Neuron (in vitro differentiated cells): ENCODE measurements around the gene TIMM10.

Experiments
- H2AFZ ChIP-seq: one replicate; pipeline ENCODE4 v1.6.1; 2013; ENCODE audit warnings: low read depth, mild to moderate bottlenecking, inconsistent platforms, low read length, moderate library complexity
- H3K27me3 ChIP-seq: one replicate; pipeline ENCODE4 v1.6.1; 2013; ENCODE audit warnings: low read length; ENCODE audit not compliant: insufficient read depth
- H3K36me3 ChIP-seq: one replicate; pipeline ENCODE4 v1.6.1; 2013; ENCODE audit warnings: low read length; ENCODE audit not compliant: insufficient read depth
- H3K4me1 ChIP-seq: one replicate; pipeline ENCODE4 v1.6.1; 2013; ENCODE audit warnings: low read length; ENCODE audit not compliant: insufficient read depth
- H3K4me3 ChIP-seq: 2 replicates; pipeline ENCODE4 v1.5.1; 2013; ENCODE audit warnings: mild to moderate bottlenecking, low read length, moderate library complexity
- H3K9me3 ChIP-seq: one replicate; pipeline ENCODE4 v1.6.1; 2013; ENCODE audit warnings: low read length

TIMM10 gene, protein sequence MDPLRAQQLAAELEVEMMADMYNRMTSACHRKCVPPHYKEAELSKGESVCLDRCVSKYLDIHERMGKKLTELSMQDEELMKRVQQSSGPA

DNA sequence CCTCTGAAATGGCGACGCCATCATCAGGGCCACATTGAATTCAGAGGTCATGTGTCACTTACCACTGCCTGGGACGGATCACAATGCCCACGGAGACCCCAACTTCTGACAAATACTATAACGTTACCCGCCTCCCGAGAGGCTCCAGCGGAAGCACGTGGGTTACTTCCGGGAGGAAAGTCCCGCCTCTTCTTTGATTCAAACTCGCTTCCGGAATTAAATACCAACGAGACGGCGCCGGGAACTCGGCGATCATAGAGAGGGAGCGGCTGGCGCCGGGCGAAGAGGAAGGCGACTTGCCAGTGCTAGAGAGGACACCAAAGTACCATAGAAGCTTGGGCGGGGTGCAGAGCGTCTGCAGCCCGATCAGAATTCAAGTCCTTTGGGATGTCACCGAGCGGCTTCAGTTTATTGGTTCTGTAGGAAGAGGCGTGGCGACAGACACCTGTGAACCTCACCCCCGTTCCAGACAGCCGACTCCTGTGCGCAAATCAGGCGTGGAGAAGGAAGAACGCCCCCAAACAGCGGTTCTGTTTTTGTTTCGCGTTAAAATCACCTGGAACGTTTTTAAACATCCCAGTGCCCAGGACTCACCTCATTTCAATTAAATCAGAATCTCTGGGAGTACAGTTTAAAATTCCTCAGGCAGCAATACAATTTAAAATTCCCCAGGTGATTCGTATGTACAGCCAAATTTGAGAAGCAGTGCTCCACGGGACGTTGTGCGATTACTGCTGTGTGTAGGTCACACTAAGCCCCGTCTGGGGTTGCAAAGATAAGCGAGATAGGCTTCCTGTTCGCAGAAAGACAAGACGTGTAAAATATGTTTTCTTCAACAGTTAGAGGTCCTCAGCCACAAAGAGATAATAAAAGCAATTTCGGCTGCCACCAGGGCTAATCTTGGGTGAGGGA, at the start of gene TIMM10:
Gene TIMM10 (minus strand): TSS at position 159 of the 912 bp plus-strand sequence. CDS start 565 bp downstream, outside the sequence.
- Histone ChIP-seq H2AFZ (peak within 1 kb of the TSS; percentile 80), H3K27me3 (no peaks in the 10 kb centered on the region), H3K4me1 (peaks cover 20% of the 10 kb centered on the region), H3K4me3 (peak within 1 kb of the TSS; percentile 80), H3K36me3 (peaks cover 5% of the 10 kb centered on the region), H3K9me3 (no peaks in the 10 kb centered on the region)

DNA sequence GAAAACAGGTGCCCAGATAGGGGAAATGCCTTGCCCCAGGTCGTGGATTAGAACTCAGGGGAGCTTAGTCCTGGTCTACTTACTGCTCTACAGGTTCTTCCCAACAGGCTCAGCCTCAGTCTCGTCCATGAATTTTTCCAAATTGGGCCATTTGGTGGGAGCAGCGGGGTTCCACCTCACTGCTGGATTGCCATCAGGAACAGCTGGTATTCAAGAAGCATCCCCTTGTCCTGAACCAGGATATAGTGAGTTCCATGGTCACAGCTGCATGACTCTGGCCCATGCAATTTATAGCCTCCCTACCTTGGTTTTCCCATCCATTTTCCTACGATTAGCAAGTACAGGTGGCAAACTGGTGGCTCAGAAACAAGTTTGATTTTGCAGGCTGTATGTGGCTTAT, 43.5 kb upstream of the TIMM10 start:
- Histone ChIP-seq H3K36me3 (no peaks in the 10 kb centered on the region), H3K9me3 (no peaks in the 10 kb centered on the region)

DNA sequence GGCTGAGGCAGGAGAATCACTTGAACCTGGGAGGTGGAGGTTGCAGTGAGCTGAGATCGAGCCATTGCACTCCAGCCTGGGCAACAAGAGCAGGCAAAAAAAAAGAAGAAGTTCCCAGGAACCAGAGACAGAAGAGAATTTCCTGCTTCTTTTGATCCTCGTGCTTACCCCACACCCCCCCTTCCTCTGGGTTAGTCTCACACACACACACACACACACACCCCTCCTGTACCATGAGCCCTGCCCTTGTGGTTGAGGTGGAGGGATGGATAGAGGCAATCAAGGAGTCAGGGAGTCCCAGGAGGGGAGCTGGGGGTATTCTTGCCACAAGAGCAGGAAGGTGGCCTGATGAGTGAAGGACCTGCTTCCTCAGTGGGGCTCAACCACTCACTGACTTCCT, 41.1 kb upstream of the TIMM10 start:
- H3K4me1 ChIP-seq: peaks cover 27% of the 10 kb centered on the region
- H3K4me3 ChIP-seq: no peak overlapping the region
- H3K9me3 ChIP-seq: no peaks in the 10 kb centered on the region
- no peaks in the 10 kb centered on the region for H3K36me3 ChIP-seq
- H2AFZ ChIP-seq: no peak overlapping the region
- H3K27me3 ChIP-seq: no peaks in the 10 kb centered on the region

More for the DNA sequence above, 43.5 kb upstream of the TIMM10 start:
- Histone ChIP-seq H3K27me3 (no peaks in the 10 kb centered on the region), H3K4me3 (no peak overlapping the region), H2AFZ (no peak overlapping the region), H3K4me1 (peaks cover 16% of the 10 kb centered on the region)

DNA sequence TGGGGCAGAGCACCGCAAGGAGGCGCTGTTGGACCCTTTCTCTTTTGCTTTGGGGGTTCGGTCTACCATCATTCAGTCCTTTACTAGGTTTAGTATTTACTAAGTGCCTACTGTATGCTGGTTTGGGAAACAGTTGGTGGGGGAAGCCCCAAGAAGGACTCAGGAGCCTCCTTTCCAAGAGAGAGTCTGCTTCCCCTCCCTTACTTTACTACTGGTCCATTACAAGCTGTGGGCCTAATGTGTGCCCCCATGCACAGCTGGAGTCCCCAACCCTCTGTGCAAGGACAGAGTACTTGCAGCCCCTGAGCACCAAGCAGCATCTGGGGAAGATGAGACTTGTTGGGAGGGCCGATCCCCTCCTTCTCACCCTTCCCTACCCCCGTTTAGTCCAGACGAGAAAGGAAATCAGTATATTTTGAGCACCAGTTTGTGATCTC, 37.8 kb upstream of the TIMM10 start:
- Histone ChIP-seq H3K4me3 (peak overlapping the region; percentile 72), H2AFZ (peak overlapping the region; percentile 84), H3K9me3 (no peaks in the 10 kb centered on the region), H3K27me3 (no peaks in the 10 kb centered on the region), H3K36me3 (no peaks in the 10 kb centered on the region), H3K4me1 (peaks cover 30% of the 10 kb centered on the region)

DNA sequence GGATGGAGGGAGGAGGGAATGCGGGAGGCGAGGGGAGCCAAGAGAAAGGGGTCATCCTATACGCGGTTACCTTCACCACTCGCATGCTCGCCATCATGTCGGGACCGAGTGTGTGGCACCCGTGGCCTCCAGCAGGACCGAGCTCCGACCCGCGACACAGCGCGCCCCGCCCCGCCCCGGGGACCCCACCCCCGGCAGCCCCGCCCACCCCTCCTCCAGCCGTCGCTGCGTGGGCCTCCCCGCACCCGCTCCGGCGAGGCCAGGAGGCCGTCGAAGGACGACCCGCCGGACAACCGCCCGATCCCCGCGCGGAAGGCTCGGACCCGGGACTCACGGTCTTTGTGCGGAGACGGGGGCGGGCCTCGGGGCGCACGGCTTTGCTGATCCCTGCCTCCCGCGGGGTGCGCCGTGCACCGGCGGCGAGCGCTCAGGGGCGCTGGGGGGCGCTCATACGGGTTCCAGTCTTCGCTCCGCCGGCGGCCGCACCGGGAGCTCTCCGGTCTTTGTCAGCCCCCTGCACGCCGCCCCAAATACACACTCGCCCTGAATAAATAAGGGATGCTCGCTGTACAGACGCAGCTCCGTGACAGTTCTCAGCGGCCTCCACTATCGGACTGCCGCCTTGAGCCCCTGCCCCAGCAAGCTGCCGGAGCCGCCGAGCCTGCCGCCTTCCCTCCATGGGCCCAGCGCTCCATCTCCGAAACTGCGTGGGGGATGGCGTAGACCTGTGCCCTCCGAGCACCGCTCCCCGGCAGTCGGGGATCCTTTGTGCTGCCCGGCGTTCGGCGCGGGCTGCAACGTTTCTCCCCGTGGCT, 37.2 kb upstream of the TIMM10 start, which contains the start of gene UBE2L6:
Gene UBE2L6 (minus strand): TSS at position 158 of the 815 bp plus-strand sequence. CDS start 61 bp downstream, at position 97.
- H3K36me3 ChIP-seq: no peaks in the 10 kb centered on the region
- no peaks in the 10 kb centered on the region for H3K27me3 ChIP-seq
- peak within 1 kb of the TSS; percentile 84 for H2AFZ ChIP-seq
- no peaks in the 10 kb centered on the region for H3K9me3 ChIP-seq
- peaks cover 29% of the 10 kb centered on the region for H3K4me1 ChIP-seq
- peak within 1 kb of the TSS; percentile 72 for H3K4me3 ChIP-seq

DNA sequence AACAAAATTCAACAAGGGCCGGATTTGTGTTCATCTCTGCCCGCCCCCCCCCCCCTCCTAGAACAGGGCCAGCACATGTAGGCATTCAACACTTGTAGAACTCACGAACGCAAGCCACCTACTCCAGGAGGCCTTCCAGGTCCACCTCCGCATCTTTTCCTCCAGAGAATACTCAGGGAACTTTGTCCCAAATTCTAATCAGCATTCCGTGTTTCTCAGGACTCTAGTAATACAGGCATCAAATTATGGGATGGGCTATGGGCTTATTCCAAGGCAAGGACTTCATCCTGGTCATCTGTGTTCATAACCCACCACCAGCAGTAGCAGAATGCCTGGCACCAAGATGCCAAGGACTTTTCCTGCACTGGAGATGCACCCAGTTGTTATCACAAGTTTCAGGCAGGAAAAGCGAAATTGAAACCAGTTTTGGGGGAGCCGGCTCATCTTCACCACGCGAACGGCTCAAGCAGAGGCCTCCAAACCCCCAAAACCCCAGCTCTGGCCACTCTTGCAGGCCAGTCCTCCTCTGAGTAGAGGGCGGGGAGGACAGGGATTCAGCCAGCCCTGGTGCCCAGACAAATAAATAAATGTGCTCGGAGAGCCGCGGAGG, 36.5 kb upstream of the TIMM10 start:
- peak overlapping the region; percentile 72 for H3K4me3 ChIP-seq
- H2AFZ ChIP-seq: peak overlapping the region; percentile 58
- peaks cover 29% of the 10 kb centered on the region for H3K4me1 ChIP-seq
- peaks cover 3% of the 10 kb centered on the region for H3K36me3 ChIP-seq
- H3K27me3 ChIP-seq: no peaks in the 10 kb centered on the region
- no peaks in the 10 kb centered on the region for H3K9me3 ChIP-seq

DNA sequence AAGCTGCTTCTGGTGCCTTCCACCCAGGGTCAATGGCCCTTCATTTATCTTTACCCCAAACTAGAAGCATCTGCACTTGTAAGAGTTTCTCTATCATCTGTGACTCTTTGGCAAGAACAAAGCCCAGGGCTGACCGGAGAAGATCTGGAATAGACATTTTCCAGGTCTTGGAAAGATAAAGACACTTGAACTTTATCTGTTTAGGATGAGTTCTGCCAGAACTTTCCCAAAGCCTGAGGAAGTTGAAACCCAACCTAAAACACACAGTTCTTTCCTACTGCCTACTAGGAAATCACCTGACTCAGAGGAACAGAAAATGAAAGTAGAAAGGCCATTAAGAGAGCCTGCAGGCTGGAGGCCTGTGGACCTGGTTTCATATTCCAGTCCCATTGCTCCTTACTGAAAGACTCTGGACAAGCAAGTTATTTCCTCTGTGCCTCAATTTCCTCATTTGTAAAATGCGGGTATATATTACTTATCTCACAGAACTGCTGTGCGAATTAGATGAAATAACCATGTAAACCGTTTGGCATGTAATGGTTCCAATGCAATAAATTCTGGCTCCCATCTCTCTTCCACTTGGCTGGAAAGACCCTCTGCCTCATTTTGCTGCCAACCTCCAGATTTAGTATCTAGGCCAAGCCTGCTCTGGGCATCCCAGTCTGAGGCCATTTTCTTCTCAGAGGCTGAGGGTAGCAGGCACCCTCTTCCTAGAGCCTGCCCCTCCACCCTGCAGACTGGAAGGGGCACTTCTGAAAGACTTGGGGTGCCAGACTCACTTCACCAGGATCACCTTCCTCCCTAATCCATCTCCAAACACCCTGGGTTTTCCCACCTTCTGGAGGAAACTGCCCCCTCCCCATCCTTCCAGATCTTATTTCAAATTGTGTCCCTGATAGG, 35.7 kb upstream of the TIMM10 start:
- Histone ChIP-seq H3K4me3 (peak overlapping the region; percentile 72), H3K9me3 (no peaks in the 10 kb centered on the region), H2AFZ (no peak overlapping the region), H3K27me3 (no peaks in the 10 kb centered on the region), H3K4me1 (peaks cover 29% of the 10 kb centered on the region), H3K36me3 (peaks cover 10% of the 10 kb centered on the region)

DNA sequence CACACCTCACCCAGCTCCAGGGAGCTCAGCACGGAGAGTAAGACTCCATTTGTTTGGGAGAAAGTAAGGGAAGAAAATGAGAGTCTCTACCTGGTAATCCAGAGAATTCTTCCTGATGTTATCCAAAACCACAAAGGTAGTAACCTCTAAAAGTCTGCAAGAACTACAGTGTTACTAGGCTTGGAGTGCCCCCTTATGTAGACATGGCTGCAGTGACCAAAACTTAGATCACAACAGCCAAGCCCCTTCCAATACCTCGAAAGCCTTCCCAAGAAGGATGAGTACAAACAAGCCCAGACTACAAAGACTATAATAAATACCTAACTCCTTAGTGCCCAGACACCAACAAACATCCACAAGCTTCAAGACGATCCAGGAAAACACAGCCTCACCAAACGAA, 32.0 kb upstream of the TIMM10 start:
- Histone ChIP-seq H3K36me3 (peaks cover 36% of the 10 kb centered on the region), H3K9me3 (no peaks in the 10 kb centered on the region), H3K27me3 (no peaks in the 10 kb centered on the region), H3K4me3 (no peak overlapping the region), H3K4me1 (peaks cover 16% of the 10 kb centered on the region), H2AFZ (no peak overlapping the region)

DNA sequence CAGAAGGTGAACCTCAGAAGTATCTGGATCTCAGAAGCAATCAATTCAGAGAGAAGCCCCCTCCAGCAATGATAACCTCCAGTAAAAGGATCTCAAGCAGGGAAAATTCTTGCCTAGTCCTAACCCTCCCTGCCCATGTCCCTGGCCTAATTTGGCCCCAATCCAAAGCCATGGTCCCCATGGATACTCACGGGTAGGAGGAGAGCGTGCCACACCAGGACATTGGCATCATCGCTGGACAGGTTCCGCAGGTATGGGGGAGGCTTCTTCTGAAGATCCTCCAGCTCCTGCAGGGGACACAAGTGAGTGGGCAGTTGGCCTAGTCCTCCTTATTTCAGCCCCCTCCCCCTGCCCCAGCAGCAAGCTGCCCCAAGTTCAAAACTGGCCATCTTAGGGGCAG, 29.6 kb upstream of the TIMM10 start:
- Histone ChIP-seq H3K36me3 (peaks cover 57% of the 10 kb centered on the region), H3K9me3 (no peaks in the 10 kb centered on the region), H3K27me3 (no peaks in the 10 kb centered on the region), H3K4me1 (no peaks in the 10 kb centered on the region), H3K4me3 (no peak overlapping the region), H2AFZ (no peak overlapping the region)

DNA sequence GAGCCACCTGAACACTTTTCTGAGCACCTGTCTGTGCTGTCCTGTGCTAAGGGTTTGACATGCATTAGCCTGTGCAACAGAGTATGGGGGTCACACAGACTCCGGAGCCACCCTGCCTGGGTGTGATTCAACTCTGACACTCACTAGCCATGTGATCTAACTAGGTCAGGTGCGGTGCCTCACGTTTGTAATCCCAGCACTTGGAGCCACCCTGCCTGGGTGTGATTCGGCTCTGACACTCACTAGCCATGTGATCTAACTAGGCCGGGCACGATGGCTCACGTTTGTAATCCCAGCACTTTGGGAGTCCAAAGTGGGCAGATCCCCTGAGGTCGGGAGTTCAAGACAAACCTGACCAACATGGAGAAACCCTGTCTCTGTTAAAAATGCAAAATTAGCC, 25.5 kb upstream of the TIMM10 start:
- no peaks in the 10 kb centered on the region for H3K9me3 ChIP-seq
- H3K36me3 ChIP-seq: peaks cover 83% of the 10 kb centered on the region
- H3K27me3 ChIP-seq: no peaks in the 10 kb centered on the region
- no peak overlapping the region for H2AFZ ChIP-seq
- H3K4me1 ChIP-seq: no peaks in the 10 kb centered on the region
- no peak overlapping the region for H3K4me3 ChIP-seq

DNA sequence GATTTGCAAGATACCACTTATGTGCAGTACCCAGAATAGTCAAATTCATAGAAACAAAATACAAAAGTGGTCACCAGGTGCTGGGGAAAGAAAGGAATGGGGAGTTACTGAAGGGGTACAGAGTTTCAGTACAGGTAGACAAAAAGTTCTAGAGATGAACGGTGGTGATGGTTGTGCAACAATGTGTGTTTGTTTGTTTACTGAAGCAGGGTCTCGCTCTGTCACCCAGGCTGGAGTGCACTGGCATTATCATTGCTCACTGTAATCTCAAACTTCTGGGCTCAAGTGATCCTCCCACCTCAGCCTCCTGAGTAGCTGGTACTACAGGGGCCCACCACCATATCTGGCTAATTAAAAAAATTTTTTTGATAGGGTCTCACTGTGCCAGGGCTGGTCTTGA, 24.8 kb upstream of the TIMM10 start:
- no peaks in the 10 kb centered on the region for H3K27me3 ChIP-seq
- no peak overlapping the region for H3K4me3 ChIP-seq
- no peaks in the 10 kb centered on the region for H3K9me3 ChIP-seq
- no peaks in the 10 kb centered on the region for H3K4me1 ChIP-seq
- H2AFZ ChIP-seq: no peak overlapping the region
- peaks cover 88% of the 10 kb centered on the region for H3K36me3 ChIP-seq

DNA sequence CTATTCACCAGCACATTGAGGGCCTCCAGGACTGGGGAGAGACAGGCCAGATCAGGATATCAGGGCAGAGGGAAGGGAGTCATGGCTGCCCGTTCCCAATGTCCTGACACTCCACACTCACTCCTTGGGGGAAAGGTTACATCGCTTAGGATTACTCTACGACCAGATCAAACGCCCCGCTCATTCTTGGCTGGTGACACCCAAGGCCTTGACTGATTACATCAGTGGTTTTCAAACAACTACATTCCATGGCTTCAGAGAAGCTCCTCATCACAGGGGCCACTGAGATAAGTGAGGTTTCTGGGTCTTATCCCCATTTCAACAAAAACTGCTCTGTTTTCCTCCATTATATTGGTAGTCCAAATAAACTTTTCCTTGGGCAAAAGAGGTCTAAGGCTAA, 21.9 kb upstream of the TIMM10 start:
- no peaks in the 10 kb centered on the region for H3K4me1 ChIP-seq
- no peaks in the 10 kb centered on the region for H3K9me3 ChIP-seq
- H3K4me3 ChIP-seq: no peak overlapping the region
- no peaks in the 10 kb centered on the region for H3K27me3 ChIP-seq
- peaks cover 86% of the 10 kb centered on the region for H3K36me3 ChIP-seq
- no peak overlapping the region for H2AFZ ChIP-seq
